ENCODE measurements around the gene NAA10.

NAA10 gene

DNA sequence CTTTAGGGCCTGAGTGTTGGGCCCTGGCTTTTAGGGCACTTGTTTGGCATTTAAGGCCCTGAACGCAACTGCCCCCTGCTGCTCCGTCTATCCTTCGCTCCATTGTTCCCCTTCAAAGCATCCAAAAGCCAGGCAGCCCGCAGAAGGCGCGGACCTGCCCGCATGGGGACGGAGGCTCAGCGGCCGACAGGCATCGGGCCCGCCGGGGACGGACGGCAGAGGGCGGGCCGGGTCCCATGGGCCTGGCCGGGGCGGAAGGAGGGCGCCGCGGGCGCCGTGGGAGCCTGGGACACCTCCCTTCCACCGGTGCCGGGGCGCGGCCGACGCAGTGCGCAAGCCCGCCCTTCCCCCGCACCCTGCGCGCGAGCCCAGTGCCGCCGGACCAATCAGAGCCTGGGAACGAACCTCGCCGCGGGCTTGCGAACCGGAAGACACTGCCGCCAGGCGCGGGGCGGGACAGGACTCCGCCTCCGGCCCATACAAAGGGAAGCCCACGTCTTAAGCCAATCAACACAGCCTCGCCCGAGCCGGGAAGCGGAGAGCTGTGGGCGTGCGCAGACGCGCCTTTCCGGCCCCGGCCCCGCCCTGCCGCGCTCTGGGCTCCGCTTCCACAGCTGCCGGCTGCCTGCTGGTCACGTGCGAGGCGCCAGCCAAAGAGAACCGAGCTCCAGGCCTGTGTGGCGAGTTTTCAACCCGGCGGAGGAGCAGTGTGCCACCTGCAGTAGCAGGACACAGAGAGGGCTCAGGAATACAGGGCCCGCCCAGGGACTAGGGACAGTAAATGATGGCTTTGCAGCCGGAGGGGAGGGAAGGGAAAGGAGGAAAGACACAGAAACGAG lies 6.7 kb downstream of the NAA10 start:
- H3K27ac ChIP-seq = peak overlapping the region; percentile 82 to 100 (median 96)
- H3K27me3 ChIP-seq = peaks cover 63 to 84% (median 69%) of the 10 kb centered on the region in 11 experiments
- peak overlapping the region; percentile 87 to 99 (median 92) for H3K4me2 ChIP-seq
- H3K36me3 ChIP-seq = peaks cover 25 to 39% (median 35%) of the 10 kb centered on the region in 11 experiments; a peak in 21 of 22 replicates
- H3K9me3 ChIP-seq (replicated peaks in 1 of 11) = peaks cover 0 to 23% (median 0%) of the 10 kb centered on the region in 11 experiments; a peak in 3 of 22 replicates
- peaks cover 81 to 97% (median 95%) of the 10 kb centered on the region in 11 experiments for H4K20me1 ChIP-seq
- H3K9ac ChIP-seq = peak overlapping the region; percentile 82 to 100 (median 94)
- H3K4me3 ChIP-seq = peak overlapping the region; percentile 58 to 78 (median 69)
- no peak for TF ChIP-seq Cebpa-rat (IDR thresholded peaks at IDR 0.05)
- H3K4me1 ChIP-seq = peaks cover 66 to 93% (median 84%) of the 10 kb centered on the region in 10 experiments

DNA sequence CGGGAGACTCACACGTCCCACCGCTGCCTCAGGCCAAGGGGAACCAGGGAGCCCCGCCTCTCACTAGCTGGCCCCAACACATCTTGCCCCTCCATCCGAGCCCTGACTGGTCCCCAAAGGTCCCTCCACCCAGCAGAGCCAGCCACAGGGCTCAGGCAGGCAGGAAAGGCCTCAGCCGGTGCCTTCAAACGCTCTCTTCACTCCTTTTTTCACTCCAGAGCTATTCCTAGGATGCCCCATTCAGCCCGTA lies 7.2 kb downstream of the NAA10 start:
- peak overlapping the region; percentile 87 to 99 (median 92) for H3K4me2 ChIP-seq
- peak overlapping the region; percentile 82 to 100 (median 94) for H3K9ac ChIP-seq
- peak overlapping the region; percentile 58 to 78 (median 69) for H3K4me3 ChIP-seq
- peaks cover 81 to 97% (median 95%) of the 10 kb centered on the region in 11 experiments for H4K20me1 ChIP-seq
- peaks cover 0 to 23% (median 0%) of the 10 kb centered on the region in 11 experiments; a peak in 3 of 22 replicates for H3K9me3 ChIP-seq (replicated peaks in 1 of 11)
- peaks cover 67 to 93% (median 84%) of the 10 kb centered on the region in 10 experiments for H3K4me1 ChIP-seq
- TF ChIP-seq Cebpa-rat (IDR thresholded peaks at IDR 0.05) = no peak
- peaks cover 63 to 84% (median 69%) of the 10 kb centered on the region in 11 experiments for H3K27me3 ChIP-seq
- H3K27ac ChIP-seq = peak overlapping the region; percentile 82 to 100 (median 96)
- peaks cover 23 to 34% (median 30%) of the 10 kb centered on the region in 11 experiments; a peak in 21 of 22 replicates for H3K36me3 ChIP-seq

DNA sequence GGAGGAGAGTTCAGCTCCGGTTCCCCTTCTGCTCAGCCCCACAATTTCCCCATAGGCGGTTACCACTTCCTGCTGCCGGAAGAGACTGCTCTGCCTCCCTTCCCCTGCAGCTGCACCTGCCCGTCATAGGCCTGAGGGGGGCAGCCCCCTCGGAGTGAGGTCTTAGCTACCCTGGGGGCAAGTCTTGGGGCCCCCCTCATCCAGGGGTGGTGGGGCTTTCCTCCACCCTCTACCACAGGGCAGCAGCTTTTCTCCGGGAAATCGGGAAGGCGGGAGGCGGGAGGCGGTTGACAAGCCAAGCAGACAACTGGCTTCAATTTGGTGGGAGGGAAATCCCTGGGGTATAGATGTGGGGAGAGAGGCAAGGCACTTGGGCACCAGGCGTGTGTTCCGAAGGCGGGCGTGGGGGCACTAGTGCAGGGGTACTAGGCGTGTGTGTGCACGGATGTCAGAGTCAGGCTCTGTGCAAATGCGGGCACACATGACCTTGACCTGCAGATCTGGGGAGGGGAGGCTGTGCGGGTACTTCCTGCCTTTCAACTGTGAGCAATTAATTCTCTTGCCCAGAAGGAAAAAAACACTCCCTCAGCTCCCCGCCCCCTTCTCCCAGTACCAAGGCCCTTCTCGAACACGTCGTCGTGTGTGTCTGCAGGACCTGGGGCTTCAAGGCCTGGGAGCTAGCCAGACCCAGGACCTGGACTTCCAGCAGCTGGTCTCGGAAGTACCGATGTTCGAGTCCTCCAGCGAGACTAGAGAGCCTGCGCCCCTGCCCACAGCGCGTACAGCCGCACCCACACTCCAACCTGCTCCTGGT lies 7.8 kb downstream of the NAA10 start:
- H3K4me2 ChIP-seq = peak overlapping the region; percentile 87 to 99 (median 92)
- peak overlapping the region; percentile 82 to 100 (median 96) for H3K27ac ChIP-seq
- peak overlapping the region; percentile 58 to 78 (median 69) for H3K4me3 ChIP-seq
- peak overlapping the region; percentile 82 to 100 (median 94) for H3K9ac ChIP-seq
- peak in 7 of 11 experiments; percentile 12 to 73 (median 53); a peak in 7 of 22 replicates for TF ChIP-seq Cebpa-rat (IDR thresholded peaks at IDR 0.05)
- H3K4me1 ChIP-seq = peaks cover 63 to 93% (median 85%) of the 10 kb centered on the region in 10 experiments
- peaks cover 0 to 23% (median 0%) of the 10 kb centered on the region in 11 experiments; a peak in 3 of 22 replicates for H3K9me3 ChIP-seq (replicated peaks in 1 of 11)
- peaks cover 63 to 84% (median 69%) of the 10 kb centered on the region in 11 experiments for H3K27me3 ChIP-seq
- peaks cover 17 to 28% (median 24%) of the 10 kb centered on the region in 11 experiments; a peak in 20 of 22 replicates for H3K36me3 ChIP-seq
- H4K20me1 ChIP-seq = peaks cover 81 to 97% (median 95%) of the 10 kb centered on the region in 11 experiments

GRCh38 chrX:153926552-153926857 lies 8.3 kb downstream of the NAA10 start:
- Histone ChIP-seq H3K27ac (peak overlapping the region; percentile 84 to 100 (median 96)), H3K9ac (peak overlapping the region; percentile 82 to 100 (median 94)), H3K4me3 (peak overlapping the region; percentile 52 to 78 (median 67)), H3K27me3 (peaks cover 63 to 84% (median 69%) of the 10 kb centered on the region in 11 experiments), H3K4me1 (peaks cover 63 to 93% (median 89%) of the 10 kb centered on the region in 10 experiments), H3K4me2 (peak overlapping the region; percentile 87 to 99 (median 92)), H4K20me1 (peaks cover 81 to 97% (median 95%) of the 10 kb centered on the region in 11 experiments), H3K9me3 (replicated peaks in 1 of 11) (peaks cover 0 to 23% (median 0%) of the 10 kb centered on the region in 11 experiments; a peak in 3 of 22 replicates), H3K36me3 (peaks cover 12 to 27% (median 19%) of the 10 kb centered on the region in 11 experiments; a peak in 18 of 22 replicates)
- no peak for TF ChIP-seq Cebpa-rat (IDR thresholded peaks at IDR 0.05)

DNA sequence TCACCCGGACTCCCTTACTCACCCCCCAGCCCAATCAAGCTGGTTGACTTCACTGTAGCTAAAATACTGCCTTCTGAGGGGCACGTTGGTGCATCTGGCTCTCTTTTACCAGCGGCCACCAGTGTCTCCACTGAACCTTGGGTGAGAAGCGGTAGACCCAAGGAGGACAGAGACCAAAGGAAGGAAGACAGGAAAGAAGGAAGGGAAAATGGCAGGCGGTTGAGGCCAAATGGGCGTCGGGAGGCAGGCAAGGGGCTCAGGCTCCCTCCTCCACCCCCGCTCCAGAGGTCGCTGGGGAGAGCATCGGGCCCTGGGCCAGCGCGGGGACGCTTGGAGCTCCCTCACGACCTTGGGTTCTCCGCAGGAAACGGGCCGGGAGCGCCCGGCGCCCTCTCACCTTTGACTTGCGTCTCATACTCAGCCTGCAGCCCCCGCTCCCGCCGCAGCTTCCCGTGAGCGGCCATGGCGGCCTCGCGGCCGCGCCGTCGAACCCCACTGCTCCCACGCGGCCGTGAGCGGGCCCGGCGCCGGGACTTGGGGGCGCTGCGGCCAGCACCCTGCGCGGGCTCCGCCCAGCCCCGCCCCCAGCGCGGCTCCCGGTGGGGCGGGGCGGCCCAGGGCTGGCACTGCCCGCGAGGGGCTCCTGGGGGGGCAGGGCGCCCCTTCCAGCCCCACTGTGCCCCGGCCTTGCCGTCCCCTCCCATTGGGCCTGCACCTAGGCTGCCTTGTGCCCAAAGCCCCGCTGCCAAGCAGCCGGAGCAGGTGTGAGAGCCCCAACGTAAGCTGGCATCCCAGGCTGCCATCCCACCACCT lies 8.9 kb downstream of the NAA10 start, which contains the start of gene ARHGAP4:
TSS of gene ARHGAP4 (minus strand) at position 526 of the 813 bp plus-strand sequence. CDS start at position 464, 62 bp downstream.
- Histone ChIP-seq H3K4me3 (peak within 1 kb of the TSS; percentile 58 to 78 (median 69)), H3K36me3 (peaks cover 12 to 27% (median 17%) of the 10 kb centered on the region in 11 experiments; a peak in 21 of 22 replicates), H3K4me1 (peaks cover 62 to 93% (median 92%) of the 10 kb centered on the region in 10 experiments), H3K4me2 (peak within 1 kb of the TSS; percentile 87 to 99 (median 92)), H4K20me1 (peaks cover 81 to 97% (median 95%) of the 10 kb centered on the region in 11 experiments), H3K27me3 (peaks cover 63 to 84% (median 69%) of the 10 kb centered on the region in 11 experiments), H3K9ac (peak within 1 kb of the TSS; percentile 82 to 100 (median 94)), H3K9me3 (replicated peaks in 1 of 11) (peaks cover 0 to 23% (median 0%) of the 10 kb centered on the region in 11 experiments; a peak in 3 of 22 replicates), H3K27ac (peak within 1 kb of the TSS; percentile 84 to 100 (median 96))
- no peak for TF ChIP-seq Cebpa-rat (IDR thresholded peaks at IDR 0.05)

DNA sequence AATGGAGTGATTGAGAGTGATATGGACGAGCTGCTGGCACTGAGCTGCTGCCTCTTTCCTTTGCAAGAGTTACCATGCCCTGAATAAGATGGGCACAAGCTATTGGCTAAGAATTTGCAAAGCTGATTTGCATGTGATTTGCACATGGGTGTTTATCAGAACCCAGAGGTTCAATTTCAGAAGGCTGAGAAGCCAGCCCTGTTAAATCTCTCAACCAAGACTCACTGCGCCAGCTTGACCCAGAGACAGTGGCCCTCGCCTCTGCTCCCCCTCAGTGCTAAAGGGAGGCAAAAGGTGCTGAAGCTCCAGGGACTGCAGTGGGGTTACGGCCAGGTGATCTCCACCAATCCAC lies 9.5 kb downstream of the NAA10 start:
- peak overlapping the region; percentile 52 to 78 (median 67) for H3K4me3 ChIP-seq
- peaks cover 9 to 27% (median 19%) of the 10 kb centered on the region in 11 experiments for H3K36me3 ChIP-seq
- peaks cover 0 to 23% (median 0%) of the 10 kb centered on the region in 11 experiments; a peak in 3 of 22 replicates for H3K9me3 ChIP-seq (replicated peaks in 1 of 11)
- peaks cover 63 to 84% (median 69%) of the 10 kb centered on the region in 11 experiments for H3K27me3 ChIP-seq
- peak overlapping the region; percentile 84 to 100 (median 96) for H3K27ac ChIP-seq
- peak overlapping the region; percentile 82 to 100 (median 94) for H3K9ac ChIP-seq
- H3K4me2 ChIP-seq = peak overlapping the region; percentile 87 to 99 (median 92)
- H4K20me1 ChIP-seq = peaks cover 81 to 97% (median 95%) of the 10 kb centered on the region in 11 experiments
- H3K4me1 ChIP-seq = peaks cover 56 to 93% (median 87%) of the 10 kb centered on the region in 10 experiments
- no peak for TF ChIP-seq Cebpa-rat (IDR thresholded peaks at IDR 0.05)

DNA sequence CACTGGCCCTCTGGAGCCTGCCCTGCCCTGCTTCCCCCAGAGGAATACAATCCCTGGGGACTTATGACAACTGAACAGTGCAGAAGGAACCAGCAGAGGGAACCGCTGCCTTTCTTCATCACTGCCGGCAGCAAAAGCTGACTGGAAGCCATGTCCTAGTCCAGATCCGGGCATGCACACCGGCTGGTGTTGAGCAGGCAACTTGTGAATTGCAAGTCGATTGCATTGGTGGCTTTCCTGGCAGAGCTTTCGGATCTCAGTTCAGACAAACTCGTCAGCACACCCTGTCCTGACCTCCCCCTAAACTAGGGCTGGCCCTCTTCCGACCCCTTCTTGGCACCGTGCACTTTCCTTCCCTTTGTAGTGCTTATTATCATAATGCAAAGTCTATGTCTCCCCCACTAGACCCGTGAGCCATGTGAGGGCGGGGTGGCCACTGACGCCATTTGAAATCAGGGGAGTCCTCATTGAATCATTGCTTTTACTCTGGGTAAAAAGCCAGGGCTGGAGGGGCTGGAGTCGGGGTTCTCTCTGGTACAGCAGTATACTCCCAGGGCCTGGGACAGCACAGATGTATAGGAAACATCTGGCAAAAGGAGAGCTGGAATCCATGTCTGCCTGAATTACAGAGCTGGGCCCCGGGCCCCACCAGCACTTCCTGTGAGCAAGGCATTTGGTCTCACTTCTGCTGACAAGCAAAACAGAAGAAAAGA lies 10.5 kb downstream of the NAA10 start:
- peaks cover 81 to 97% (median 95%) of the 10 kb centered on the region in 11 experiments for H4K20me1 ChIP-seq
- H3K9ac ChIP-seq = peak overlapping the region; percentile 82 to 100 (median 94)
- peak overlapping the region; percentile 29 to 100 (median 96); a peak in 21 of 22 replicates for H3K27ac ChIP-seq
- peak overlapping the region; percentile 87 to 99 (median 92) for H3K4me2 ChIP-seq
- TF ChIP-seq Cebpa-rat (IDR thresholded peaks at IDR 0.05) = peak in 1 of 11 experiments; percentile 67; a peak in 2 of 22 replicates
- H3K27me3 ChIP-seq = peaks cover 67 to 84% (median 69%) of the 10 kb centered on the region in 11 experiments
- H3K4me3 ChIP-seq = peak overlapping the region; percentile 52 to 78 (median 67)
- H3K4me1 ChIP-seq = peaks cover 46 to 87% (median 77%) of the 10 kb centered on the region in 10 experiments
- peaks cover under 1 to 27% (median 22%) of the 10 kb centered on the region in 11 experiments; a peak in 21 of 22 replicates for H3K36me3 ChIP-seq
- peaks cover 0 to 23% (median 0%) of the 10 kb centered on the region in 11 experiments; a peak in 3 of 22 replicates for H3K9me3 ChIP-seq (replicated peaks in 1 of 11)
